ENCODE data around the gene CCDC88C. TPM values are rescaled to one million over a fixed set of nuclear protein-coding genes. Genes with fewer than 3 reads are reported as not detected.

CCDC88C gene
- polyA plus RNA-seq, 2 of the 4 experiments (the other 2 are of a cell fraction): 2.9 to 3.7 TPM

DNA sequence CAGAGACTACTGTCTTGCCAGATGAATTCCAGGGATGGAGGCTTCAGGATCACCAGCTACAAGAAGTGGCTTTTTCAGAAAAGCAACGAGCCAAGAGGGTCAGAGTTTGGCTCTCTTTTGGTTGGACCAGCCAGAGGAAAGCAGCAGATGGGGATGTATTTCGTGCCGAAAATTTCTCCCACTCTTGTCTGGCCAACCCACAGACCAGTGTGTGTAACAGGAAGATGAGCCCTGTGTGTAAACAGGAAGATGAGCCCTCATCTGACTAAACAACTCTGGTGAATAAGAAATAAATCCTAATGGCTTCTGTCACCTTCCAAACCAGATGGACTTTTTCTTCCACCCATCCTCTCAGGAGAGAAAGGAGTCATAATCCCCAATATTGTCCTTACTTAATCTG, 186.2 kb downstream of the CCDC88C start (continued):
- TF ChIP-seq, protein P1, sequence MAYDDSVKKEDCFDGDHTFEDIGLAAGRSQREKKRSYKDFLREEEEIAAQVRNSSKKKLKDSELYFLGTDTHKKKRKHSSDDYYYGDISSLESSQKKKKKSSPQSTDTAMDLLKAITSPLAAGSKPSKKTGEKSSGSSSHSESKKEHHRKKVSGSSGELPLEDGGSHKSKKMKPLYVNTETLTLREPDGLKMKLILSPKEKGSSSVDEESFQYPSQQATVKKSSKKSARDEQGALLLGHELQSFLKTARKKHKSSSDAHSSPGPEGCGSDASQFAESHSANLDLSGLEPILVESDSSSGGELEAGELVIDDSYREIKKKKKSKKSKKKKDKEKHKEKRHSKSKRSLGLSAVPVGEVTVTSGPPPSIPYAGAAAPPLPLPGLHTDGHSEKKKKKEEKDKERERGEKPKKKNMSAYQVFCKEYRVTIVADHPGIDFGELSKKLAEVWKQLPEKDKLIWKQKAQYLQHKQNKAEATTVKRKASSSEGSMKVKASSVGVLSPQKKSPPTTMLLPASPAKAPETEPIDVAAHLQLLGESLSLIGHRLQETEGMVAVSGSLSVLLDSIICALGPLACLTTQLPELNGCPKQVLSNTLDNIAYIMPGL (CRISPR knock-in tag; IDR thresholded peaks at IDR 0.05; ENCODE audit: borderline replicate concordance): no peak
- TF ChIP-seq NFE2L2 (conservative IDR thresholded peaks at IDR 0.05; ENCODE audit: low read length) (no peak), ZNF302 (CRISPR knock-in tag; IDR thresholded peaks at IDR 0.05) (no peak), CHD2 (IDR thresholded peaks at IDR 0.05; ENCODE audit: low read length, partially characterized antibody) (no peak)
- TF ChIP-seq, protein P2, sequence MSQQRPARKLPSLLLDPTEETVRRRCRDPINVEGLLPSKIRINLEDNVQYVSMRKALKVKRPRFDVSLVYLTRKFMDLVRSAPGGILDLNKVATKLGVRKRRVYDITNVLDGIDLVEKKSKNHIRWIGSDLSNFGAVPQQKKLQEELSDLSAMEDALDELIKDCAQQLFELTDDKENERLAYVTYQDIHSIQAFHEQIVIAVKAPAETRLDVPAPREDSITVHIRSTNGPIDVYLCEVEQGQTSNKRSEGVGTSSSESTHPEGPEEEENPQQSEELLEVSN (IDR thresholded peaks at IDR 0.05; ENCODE audit: borderline replicate concordance, low read depth): no peak
- TF ChIP-seq, protein P3, sequence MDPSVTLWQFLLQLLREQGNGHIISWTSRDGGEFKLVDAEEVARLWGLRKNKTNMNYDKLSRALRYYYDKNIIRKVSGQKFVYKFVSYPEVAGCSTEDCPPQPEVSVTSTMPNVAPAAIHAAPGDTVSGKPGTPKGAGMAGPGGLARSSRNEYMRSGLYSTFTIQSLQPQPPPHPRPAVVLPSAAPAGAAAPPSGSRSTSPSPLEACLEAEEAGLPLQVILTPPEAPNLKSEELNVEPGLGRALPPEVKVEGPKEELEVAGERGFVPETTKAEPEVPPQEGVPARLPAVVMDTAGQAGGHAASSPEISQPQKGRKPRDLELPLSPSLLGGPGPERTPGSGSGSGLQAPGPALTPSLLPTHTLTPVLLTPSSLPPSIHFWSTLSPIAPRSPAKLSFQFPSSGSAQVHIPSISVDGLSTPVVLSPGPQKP (IDR thresholded peaks at IDR 0.05; ENCODE audit: low read depth, low read length): no peak

DNA sequence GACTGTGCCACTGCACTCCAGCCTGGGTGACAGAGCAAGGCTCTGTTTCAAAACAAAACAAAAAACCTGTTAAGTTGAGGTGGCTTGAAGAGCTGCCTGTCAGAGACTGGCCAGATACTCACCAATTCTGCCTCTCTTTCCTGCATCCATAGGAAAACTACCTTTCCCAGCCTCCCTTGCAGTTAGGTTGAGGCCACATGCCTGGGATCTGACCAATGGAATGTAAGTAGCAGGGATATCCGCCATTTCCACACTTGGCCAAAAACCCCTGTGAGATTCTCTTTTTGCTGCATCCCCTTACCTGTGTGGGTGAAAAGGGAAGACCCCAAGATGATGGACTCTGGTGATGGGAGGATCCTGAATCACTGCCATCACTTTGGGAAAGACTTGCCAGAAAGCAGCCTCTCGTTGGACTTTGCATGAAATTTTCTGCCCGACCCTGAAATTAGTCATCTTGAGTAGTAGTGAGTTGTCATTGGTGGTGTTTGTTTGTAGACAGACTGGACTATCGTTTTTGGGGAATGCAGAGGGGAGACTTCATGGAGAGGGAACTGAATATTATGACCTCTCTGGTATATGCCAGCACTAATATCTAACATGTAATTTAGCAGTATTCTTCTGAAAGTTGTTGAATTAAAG, 187.1 kb downstream of the CCDC88C start:
- Histone ChIP-seq H3K4me3 (no peak overlapping the region), H3K9me3 (no peaks in the 10 kb centered on the region; the same call in 2 of the 3 replicates), H3K4me2 (no peak overlapping the region), H3K4me1 (no peaks in the 10 kb centered on the region), H3K27ac (no peak overlapping the region)
- WGBS (ENCODE audit: missing lambda C conversion rate): 61% methylated on average over 4 of the region's 4 CpGs
- TF ChIP-seq, protein P4, sequence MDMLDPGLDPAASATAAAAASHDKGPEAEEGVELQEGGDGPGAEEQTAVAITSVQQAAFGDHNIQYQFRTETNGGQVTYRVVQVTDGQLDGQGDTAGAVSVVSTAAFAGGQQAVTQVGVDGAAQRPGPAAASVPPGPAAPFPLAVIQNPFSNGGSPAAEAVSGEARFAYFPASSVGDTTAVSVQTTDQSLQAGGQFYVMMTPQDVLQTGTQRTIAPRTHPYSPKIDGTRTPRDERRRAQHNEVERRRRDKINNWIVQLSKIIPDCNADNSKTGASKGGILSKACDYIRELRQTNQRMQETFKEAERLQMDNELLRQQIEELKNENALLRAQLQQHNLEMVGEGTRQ (IDR thresholded peaks at IDR 0.05): peak; percentile 9; the same call in 1 of the 2 replicates
- no peak for TF ChIP-seq JUN (IDR thresholded peaks at IDR 0.05)
- FAIRE-seq (no peak), DNase-seq (ENCODE audit: low read depth in 1 of 2, low spot score in 1 of 2) (peak in 1 of 2 experiments; percentile 14), ATAC-seq (peak in 1 of 2 experiments; percentile 43; a peak in 1 of 6 replicates)
- ChIA-PET CTCF (no interaction called here), POLR2A (no interaction called here)

DNA sequence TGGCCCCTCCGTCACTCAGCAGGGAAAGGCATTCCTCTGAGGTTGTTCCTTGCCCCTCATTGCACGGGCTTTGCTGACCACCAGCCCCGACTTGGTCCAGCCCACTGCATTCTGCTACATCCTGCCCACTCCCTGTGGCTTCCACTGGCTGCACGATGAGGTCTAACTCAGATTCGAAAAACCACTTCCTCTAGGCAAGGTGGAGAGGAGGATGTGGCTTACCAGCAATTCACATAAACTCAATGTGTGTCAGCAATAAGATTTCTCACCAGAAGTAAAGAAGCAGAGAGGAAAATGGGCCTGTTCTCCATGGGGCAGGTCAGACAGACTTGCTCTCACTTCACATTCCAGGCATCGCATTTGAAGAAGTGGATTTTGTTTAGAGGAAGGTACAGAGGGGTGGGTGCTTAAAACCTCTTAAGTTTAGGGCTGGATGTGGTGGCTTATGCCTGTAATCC, 187.8 kb downstream of the CCDC88C start:
- WGBS (ENCODE audit: missing lambda C conversion rate): 71% methylated on average over 6 of the region's 6 CpGs
- POLR2A ChIA-PET: no interaction called here
- TF ChIP-seq HOXB5 (CRISPR knock-in tag; IDR thresholded peaks at IDR 0.05) (no peak), KDM1A (IDR thresholded peaks at IDR 0.05; ENCODE audit: low read depth) (no peak), MAZ (IDR thresholded peaks at IDR 0.05; ENCODE audit: borderline replicate concordance, low read depth, low read length) (no peak), RCOR1 (IDR thresholded peaks at IDR 0.05; ENCODE audit: low read depth, low read length) (no peak)
- TF ChIP-seq, protein P5, sequence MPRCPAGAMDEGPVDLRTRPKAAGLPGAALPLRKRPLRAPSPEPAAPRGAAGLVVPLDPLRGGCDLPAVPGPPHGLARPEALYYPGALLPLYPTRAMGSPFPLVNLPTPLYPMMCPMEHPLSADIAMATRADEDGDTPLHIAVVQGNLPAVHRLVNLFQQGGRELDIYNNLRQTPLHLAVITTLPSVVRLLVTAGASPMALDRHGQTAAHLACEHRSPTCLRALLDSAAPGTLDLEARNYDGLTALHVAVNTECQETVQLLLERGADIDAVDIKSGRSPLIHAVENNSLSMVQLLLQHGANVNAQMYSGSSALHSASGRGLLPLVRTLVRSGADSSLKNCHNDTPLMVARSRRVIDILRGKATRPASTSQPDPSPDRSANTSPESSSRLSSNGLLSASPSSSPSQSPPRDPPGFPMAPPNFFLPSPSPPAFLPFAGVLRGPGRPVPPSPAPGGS (IDR thresholded peaks at IDR 0.05): no peak
- H3K4me1 ChIP-seq: no peaks in the 10 kb centered on the region
- no peak overlapping the region for H3K4me2 ChIP-seq
- CTCF ChIA-PET: no interaction called here
- no peak overlapping the region for H3K4me3 ChIP-seq
- H3K27ac ChIP-seq: no peak overlapping the region
- ATAC-seq (no peak), FAIRE-seq (no peak), DNase-seq (ENCODE audit: low read depth in 1 of 2, low spot score in 1 of 2) (no peak)
- H3K9me3 ChIP-seq: no peaks in the 10 kb centered on the region; the same call in 2 of the 3 replicates

DNA sequence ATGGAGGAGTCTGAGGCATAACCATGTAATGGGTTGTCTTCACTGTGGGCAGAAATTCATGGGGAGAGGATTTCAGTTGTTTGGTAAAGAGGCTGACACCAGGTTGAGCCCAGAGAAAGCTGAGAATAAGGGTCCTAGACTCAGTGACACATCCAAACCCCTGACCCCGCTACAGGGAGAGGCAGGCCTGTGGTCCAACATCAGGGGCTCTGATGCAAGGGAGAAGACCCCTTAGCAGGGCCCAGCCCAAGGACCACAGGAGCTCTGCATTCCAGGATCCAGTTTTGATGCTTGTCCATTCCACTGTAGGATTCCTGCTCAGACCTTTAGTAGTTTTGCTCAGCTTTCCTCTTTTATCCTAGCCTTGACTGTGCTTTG, 188.6 kb downstream of the CCDC88C start:
- POLR2A ChIA-PET: no interaction called here
- no peaks in the 10 kb centered on the region for H3K4me1 ChIP-seq
- CTCF ChIA-PET: interaction anchor here (1.6 kb wide), 1 partner anchor 14 kb away, joined by 4 read pairs; no protein-coding TSS in a partner anchor
- WGBS (ENCODE audit: missing lambda C conversion rate): 89% methylated on average over 1 of the region's 1 CpG
- no peak for DNase-seq (ENCODE audit: low read depth in 1 of 2, low spot score in 1 of 2)
- no peaks in the 10 kb centered on the region; the same call in 2 of the 3 replicates for H3K9me3 ChIP-seq
- no peak for ATAC-seq
- no peak for FAIRE-seq
- H3K4me2 ChIP-seq: no peak overlapping the region
- H3K4me3 ChIP-seq: no peak overlapping the region
- H3K27ac ChIP-seq: no peak overlapping the region
- TF ChIP-seq MAZ (IDR thresholded peaks at IDR 0.05; ENCODE audit: borderline replicate concordance, low read depth, low read length) (no peak), RFX5 (IDR thresholded peaks at IDR 0.05) (no peak), EHMT2 (IDR thresholded peaks at IDR 0.05; ENCODE audit: low read depth) (no peak), BHLHE40 (IDR thresholded peaks at IDR 0.05; ENCODE audit: low read depth, low read length) (no peak), JUNB (IDR thresholded peaks at IDR 0.05) (no peak), RCOR1 (IDR thresholded peaks at IDR 0.05; ENCODE audit: low read depth, low read length) (no peak), TP53 (CRISPR knock-in tag; IDR thresholded peaks at IDR 0.05) (no peak), ESRRA (IDR thresholded peaks at IDR 0.05; ENCODE audit: borderline replicate concordance, low read length) (no peak), HOXA7 (CRISPR knock-in tag; IDR thresholded peaks at IDR 0.05) (no peak), NR3C1 (IDR thresholded peaks at IDR 0.05) (no peak), ZFP36 (IDR thresholded peaks at IDR 0.05; ENCODE audit: borderline replicate concordance, partially characterized antibody) (no peak)
- TF ChIP-seq, protein P6, sequence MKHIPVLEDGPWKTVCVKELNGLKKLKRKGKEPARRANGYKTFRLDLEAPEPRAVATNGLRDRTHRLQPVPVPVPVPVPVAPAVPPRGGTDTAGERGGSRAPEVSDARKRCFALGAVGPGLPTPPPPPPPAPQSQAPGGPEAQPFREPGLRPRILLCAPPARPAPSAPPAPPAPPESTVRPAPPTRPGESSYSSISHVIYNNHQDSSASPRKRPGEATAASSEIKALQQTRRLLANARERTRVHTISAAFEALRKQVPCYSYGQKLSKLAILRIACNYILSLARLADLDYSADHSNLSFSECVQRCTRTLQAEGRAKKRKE (CRISPR knock-in tag; IDR thresholded peaks at IDR 0.05; ENCODE audit: low read depth): no peak
- TF ChIP-seq, protein P7, sequence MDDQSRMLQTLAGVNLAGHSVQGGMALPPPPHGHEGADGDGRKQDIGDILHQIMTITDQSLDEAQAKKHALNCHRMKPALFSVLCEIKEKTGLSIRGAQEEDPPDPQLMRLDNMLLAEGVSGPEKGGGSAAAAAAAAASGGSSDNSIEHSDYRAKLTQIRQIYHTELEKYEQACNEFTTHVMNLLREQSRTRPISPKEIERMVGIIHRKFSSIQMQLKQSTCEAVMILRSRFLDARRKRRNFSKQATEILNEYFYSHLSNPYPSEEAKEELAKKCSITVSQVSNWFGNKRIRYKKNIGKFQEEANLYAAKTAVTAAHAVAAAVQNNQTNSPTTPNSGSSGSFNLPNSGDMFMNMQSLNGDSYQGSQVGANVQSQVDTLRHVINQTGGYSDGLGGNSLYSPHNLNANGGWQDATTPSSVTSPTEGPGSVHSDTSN (IDR thresholded peaks at IDR 0.05): no peak

Measured in A549 (cell line).